ENCODE measurements around the gene SAPCD2.

Gene SAPCD2

DNA sequence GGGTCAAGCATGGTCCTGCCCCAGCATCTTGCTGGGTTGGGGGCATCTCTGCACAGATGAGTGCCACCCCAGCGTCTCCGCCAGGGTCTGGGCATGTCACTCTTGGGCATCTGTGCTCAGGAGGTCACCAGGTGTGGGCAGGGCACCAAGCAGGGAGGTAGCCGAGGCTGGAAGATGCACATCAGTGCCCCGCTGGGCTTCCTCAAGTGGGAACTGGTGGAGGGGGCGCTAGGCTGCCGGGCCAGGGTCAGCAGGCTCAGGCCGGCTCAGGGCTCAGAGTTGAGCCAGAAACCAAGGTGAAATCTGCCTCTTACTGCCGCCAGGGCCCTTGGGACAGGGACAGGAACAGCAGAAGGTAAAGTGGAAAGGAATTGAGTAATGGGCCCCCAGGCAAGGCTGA, 34.4 kb downstream of the SAPCD2 start:
- POLR2A ChIA-PET: interaction anchor here (0.7 to 2.0 kb wide), 6 partner anchors 11 to 250 kb away, joined by 3 to 16 read pairs (median 4); partner anchors contain the start of genes NPDC1 and PAXX

GRCh38 chr9:137035507-137035834, 34.9 kb downstream of the SAPCD2 start:
- no peaks in the 10 kb centered on the region for H3K9me3 ChIP-seq (ENCODE audit: control insufficient read depth, insufficient read depth, low read depth, low read length)
- CTCF ChIA-PET: interaction anchor here (0.6 to 5.3 kb wide), 58 partner anchors 8 to 517 kb away, joined by 3 to 119 read pairs (median 4); partner anchors contain the start of genes AJM1, C8G, CLIC3 and FBXW5
- H3K27ac ChIP-seq (ENCODE audit: extremely low read depth, low read depth, low read length): no peak overlapping the region
- peaks cover 0 to 24% of the 10 kb centered on the region in 2 experiments; a peak in 1 of 3 replicates for H3K36me3 ChIP-seq (ENCODE audit: control insufficient read depth in 2 of 2, insufficient read depth in 1 of 2, low read length in 2 of 2)
- POLR2A ChIA-PET: interaction anchor here (0.7 to 2.0 kb wide), 19 partner anchors 9 to 308 kb away, joined by 3 to 16 read pairs (median 4); partner anchors contain the start of genes CLIC3, NPDC1, PAXX and RNF208
- H3K4me1 ChIP-seq (ENCODE audit: control insufficient read depth, insufficient read depth, low read length): no peaks in the 10 kb centered on the region
- H3K4me3 ChIP-seq (ENCODE audit: low read depth, low read length): no peak overlapping the region
- TF ChIP-seq ZNF654 (tag by site-specific recombination; IDR thresholded peaks at IDR 0.05; ENCODE audit: low read depth) (no peak; the same call in none of the 2 replicates), ZNF37A (tag by site-specific recombination; IDR thresholded peaks at IDR 0.05) (no peak), ZNF670 (tag by site-specific recombination; IDR thresholded peaks at IDR 0.05; ENCODE audit: low read depth) (no peak), ZNF221 (tag by site-specific recombination; IDR thresholded peaks at IDR 0.05; ENCODE audit: borderline replicate concordance) (no peak), ZBTB1 (tag by site-specific recombination; IDR thresholded peaks at IDR 0.05) (no peak), ZNF341 (tag by site-specific recombination; IDR thresholded peaks at IDR 0.05; ENCODE audit: low read depth) (no peak), ZNF837 (tag by site-specific recombination; IDR thresholded peaks at IDR 0.05) (no peak), ZNF311 (tag by site-specific recombination; IDR thresholded peaks at IDR 0.05; ENCODE audit: borderline replicate concordance) (no peak), ZBTB44 (tag by site-specific recombination; IDR thresholded peaks at IDR 0.05) (no peak)
- TF ChIP-seq, protein P1, sequence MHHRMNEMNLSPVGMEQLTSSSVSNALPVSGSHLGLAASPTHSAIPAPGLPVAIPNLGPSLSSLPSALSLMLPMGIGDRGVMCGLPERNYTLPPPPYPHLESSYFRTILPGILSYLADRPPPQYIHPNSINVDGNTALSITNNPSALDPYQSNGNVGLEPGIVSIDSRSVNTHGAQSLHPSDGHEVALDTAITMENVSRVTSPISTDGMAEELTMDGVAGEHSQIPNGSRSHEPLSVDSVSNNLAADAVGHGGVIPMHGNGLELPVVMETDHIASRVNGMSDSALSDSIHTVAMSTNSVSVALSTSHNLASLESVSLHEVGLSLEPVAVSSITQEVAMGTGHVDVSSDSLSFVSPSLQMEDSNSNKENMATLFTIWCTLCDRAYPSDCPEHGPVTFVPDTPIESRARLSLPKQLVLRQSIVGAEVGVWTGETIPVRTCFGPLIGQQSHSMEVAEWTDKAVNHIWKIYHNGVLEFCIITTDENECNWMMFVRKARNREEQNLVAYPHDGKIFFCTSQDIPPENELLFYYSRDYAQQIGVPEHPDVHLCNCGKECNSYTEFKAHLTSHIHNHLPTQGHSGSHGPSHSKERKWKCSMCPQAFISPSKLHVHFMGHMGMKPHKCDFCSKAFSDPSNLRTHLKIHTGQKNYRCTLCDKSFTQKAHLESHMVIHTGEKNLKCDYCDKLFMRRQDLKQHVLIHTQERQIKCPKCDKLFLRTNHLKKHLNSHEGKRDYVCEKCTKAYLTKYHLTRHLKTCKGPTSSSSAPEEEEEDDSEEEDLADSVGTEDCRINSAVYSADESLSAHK (tag by site-specific recombination; IDR thresholded peaks at IDR 0.05): no peak
- TF ChIP-seq, protein P2, sequence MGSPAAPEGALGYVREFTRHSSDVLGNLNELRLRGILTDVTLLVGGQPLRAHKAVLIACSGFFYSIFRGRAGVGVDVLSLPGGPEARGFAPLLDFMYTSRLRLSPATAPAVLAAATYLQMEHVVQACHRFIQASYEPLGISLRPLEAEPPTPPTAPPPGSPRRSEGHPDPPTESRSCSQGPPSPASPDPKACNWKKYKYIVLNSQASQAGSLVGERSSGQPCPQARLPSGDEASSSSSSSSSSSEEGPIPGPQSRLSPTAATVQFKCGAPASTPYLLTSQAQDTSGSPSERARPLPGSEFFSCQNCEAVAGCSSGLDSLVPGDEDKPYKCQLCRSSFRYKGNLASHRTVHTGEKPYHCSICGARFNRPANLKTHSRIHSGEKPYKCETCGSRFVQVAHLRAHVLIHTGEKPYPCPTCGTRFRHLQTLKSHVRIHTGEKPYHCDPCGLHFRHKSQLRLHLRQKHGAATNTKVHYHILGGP (tag by site-specific recombination; IDR thresholded peaks at IDR 0.05): no peak

More for the DNA sequence above, 34.4 kb downstream of the SAPCD2 start:
- peaks cover 0 to 29% of the 10 kb centered on the region in 2 experiments; a peak in 1 of 3 replicates for H3K36me3 ChIP-seq (ENCODE audit: control insufficient read depth in 2 of 2, insufficient read depth in 1 of 2, low read length in 2 of 2)
- H3K4me3 ChIP-seq (ENCODE audit: low read depth, low read length): no peak overlapping the region
- H3K4me1 ChIP-seq (ENCODE audit: control insufficient read depth, insufficient read depth, low read length): no peaks in the 10 kb centered on the region
- H3K9me3 ChIP-seq (ENCODE audit: control insufficient read depth, insufficient read depth, low read depth, low read length): no peaks in the 10 kb centered on the region
- no peak overlapping the region for H3K27ac ChIP-seq (ENCODE audit: extremely low read depth, low read depth, low read length)
- TF ChIP-seq, protein P3, sequence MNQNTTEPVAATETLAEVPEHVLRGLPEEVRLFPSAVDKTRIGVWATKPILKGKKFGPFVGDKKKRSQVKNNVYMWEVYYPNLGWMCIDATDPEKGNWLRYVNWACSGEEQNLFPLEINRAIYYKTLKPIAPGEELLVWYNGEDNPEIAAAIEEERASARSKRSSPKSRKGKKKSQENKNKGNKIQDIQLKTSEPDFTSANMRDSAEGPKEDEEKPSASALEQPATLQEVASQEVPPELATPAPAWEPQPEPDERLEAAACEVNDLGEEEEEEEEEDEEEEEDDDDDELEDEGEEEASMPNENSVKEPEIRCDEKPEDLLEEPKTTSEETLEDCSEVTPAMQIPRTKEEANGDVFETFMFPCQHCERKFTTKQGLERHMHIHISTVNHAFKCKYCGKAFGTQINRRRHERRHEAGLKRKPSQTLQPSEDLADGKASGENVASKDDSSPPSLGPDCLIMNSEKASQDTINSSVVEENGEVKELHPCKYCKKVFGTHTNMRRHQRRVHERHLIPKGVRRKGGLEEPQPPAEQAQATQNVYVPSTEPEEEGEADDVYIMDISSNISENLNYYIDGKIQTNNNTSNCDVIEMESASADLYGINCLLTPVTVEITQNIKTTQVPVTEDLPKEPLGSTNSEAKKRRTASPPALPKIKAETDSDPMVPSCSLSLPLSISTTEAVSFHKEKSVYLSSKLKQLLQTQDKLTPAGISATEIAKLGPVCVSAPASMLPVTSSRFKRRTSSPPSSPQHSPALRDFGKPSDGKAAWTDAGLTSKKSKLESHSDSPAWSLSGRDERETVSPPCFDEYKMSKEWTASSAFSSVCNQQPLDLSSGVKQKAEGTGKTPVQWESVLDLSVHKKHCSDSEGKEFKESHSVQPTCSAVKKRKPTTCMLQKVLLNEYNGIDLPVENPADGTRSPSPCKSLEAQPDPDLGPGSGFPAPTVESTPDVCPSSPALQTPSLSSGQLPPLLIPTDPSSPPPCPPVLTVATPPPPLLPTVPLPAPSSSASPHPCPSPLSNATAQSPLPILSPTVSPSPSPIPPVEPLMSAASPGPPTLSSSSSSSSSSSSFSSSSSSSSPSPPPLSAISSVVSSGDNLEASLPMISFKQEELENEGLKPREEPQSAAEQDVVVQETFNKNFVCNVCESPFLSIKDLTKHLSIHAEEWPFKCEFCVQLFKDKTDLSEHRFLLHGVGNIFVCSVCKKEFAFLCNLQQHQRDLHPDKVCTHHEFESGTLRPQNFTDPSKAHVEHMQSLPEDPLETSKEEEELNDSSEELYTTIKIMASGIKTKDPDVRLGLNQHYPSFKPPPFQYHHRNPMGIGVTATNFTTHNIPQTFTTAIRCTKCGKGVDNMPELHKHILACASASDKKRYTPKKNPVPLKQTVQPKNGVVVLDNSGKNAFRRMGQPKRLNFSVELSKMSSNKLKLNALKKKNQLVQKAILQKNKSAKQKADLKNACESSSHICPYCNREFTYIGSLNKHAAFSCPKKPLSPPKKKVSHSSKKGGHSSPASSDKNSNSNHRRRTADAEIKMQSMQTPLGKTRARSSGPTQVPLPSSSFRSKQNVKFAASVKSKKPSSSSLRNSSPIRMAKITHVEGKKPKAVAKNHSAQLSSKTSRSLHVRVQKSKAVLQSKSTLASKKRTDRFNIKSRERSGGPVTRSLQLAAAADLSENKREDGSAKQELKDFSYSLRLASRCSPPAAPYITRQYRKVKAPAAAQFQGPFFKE (tag by site-specific recombination; IDR thresholded peaks at IDR 0.05; ENCODE audit: borderline replicate concordance): 0 out of 2 replicates have a peak, but pooled peaks have one; percentile 13
- TF ChIP-seq REPIN1 (tag by site-specific recombination; IDR thresholded peaks at IDR 0.05; ENCODE audit: low read depth): no peak
- TF ChIP-seq ZNF140 (tag by site-specific recombination; IDR thresholded peaks at IDR 0.05): no peak
- peak; percentile 40; the same call in 1 of the 2 replicates for TF ChIP-seq GLIS2 (tag by site-specific recombination; IDR thresholded peaks at IDR 0.05)
- TF ChIP-seq HIC1 (tag by site-specific recombination; IDR thresholded peaks at IDR 0.05): peak; percentile 33; the same call in 1 of the 2 replicates
- CTCF ChIA-PET: interaction anchor here (0.6 to 5.3 kb wide), 47 partner anchors 8 to 516 kb away, joined by 3 to 119 read pairs (median 5); partner anchors contain the start of genes AJM1, C8G, CLIC3 and FBXW5
